ENCODE data around the gene CHRM2. TPM values are rescaled to one million over a fixed set of nuclear protein-coding genes. Genes with fewer than 3 reads are reported as not detected.

CHRM2 gene
- total and polyA plus RNA-seq, 9 of the 15 experiments (the other 6 are each of a cell fraction or from before 2014, with no cell fraction given) = not detected

GRCh38 chr7:136869991-136870865, 1.8 kb downstream of the CHRM2 start:
- peaks cover 10 to 31% of the 10 kb centered on the region in 2 experiments; a peak in 3 of 5 replicates for H3K27me3 ChIP-seq (ENCODE audit: control insufficient read depth in 2 of 2, insufficient read depth in 2 of 2, low read length in 2 of 2)
- in situ Hi-C loops (cut with MboI) = loop anchor here (25.0 kb wide), 1 partner anchor 1058 kb away; no protein-coding TSS in a partner anchor
- no peak for FAIRE-seq

More at GRCh38 chr7:136869991-136870865, 1.8 kb downstream of the CHRM2 start:
- Histone ChIP-seq H3K79me2 (ENCODE audit: control insufficient read depth, insufficient read depth, low read length) (no peaks in the 10 kb centered on the region), H3K27ac (ENCODE audit: extremely low read depth, low read depth, low read length) (no peak overlapping the region), H3K9ac (ENCODE audit: insufficient read depth in 1 of 2, low read depth in 2 of 2, low read length in 2 of 2) (no peak overlapping the region), H3K9me3 (replicated peaks; ENCODE audit: control insufficient read depth, insufficient read depth, low read depth, low read length) (no peaks in the 10 kb centered on the region), H2AFZ (ENCODE audit: low read depth, low read length) (no peak overlapping the region), H3K36me3 (ENCODE audit: control insufficient read depth, insufficient read depth, low read length) (no peaks in the 10 kb centered on the region), H3K4me3 (no peak overlapping the region), H3K4me2 (ENCODE audit: insufficient read depth, low read length) (no peak overlapping the region), H4K20me1 (replicated peaks; ENCODE audit: control insufficient read depth, insufficient read depth, low read length) (no peaks in the 10 kb centered on the region), H3K4me1 (replicated peaks in 1 of 2; ENCODE audit: control insufficient read depth in 2 of 2, insufficient read depth in 2 of 2, low read length in 2 of 2) (peaks cover 0 to 16% of the 10 kb centered on the region in 2 experiments; a peak in 1 of 5 replicates), H3K9me1 (ENCODE audit: control insufficient read depth, insufficient read depth, low read length) (no peaks in the 10 kb centered on the region)
- POLR2A ChIA-PET = no interaction called here
- CTCF ChIA-PET (ENCODE audit: low intra/inter-chr PET ratio) = interaction anchor here (0.6 kb wide), 1 partner anchor 707 kb away, joined by 3 read pairs; no protein-coding TSS in a partner anchor
- WGBS (ENCODE audit: insufficient coverage, low coverage, missing lambda C conversion rate) = 5% methylated on average over 52 of the region's 54 CpGs
- intact Hi-C loops (cut with micrococcal nuclease) = loop anchor here (10.0 kb wide), 2 partner anchors 855 to 1595 kb away; no protein-coding TSS in a partner anchor
- no TSS peak for BruUV-seq (replicated peaks)
- no peak for TF ChIP-seq ZNF436 (CRISPR knock-in tag; IDR thresholded peaks at IDR 0.05)
- no peak for TF ChIP-seq COPS2 (conservative IDR thresholded peaks at IDR 0.05)
- no peak for TF ChIP-seq ZBTB12 (CRISPR knock-in tag; IDR thresholded peaks at IDR 0.05)
- ATAC-seq (no peak), DNase-seq (ENCODE audit: extremely low read depth in 1 of 4, low spot score in 3 of 4) (no peak)

All from K562 (cell line).